RCC 7860 (cell line): ENCODE data around the gene TYMP.
A peak's percentile ranks its signal among the peaks of the same experiment; 100 is the strongest.
"Not testable (repeated sequence)": the region's sequence is repeated elsewhere in the genome, so short reads cannot be mapped to it uniquely, and the experiment has no call there.

Experiments used
- DNase-seq: peaks from one replicate; pipeline ENCODE4 v3.0.0-alpha.2; 2015; ENCODE audit warnings: low spot score
- FAIRE-seq: peaks from 2 replicates; lab custom pipeline; 2012; peaks lifted over from hg19 to GRCh38; lab: Jason Lieb, UNC

Gene TYMP

GRCh38 chr22:50525104-50525857, 4.5 kb downstream of the TYMP start, which contains the start of gene SCO2:
Gene SCO2 (minus strand): TSS chr22:50525598. CDS start chr22:50524411, 1,187 bp downstream.
- DNase-seq: peak; percentile 91
- no peak for FAIRE-seq

GRCh38 chr22:50524676-50525103, 5.1 kb downstream of the TYMP start:
- FAIRE-seq (no peak), DNase-seq (no peak)

DNA sequence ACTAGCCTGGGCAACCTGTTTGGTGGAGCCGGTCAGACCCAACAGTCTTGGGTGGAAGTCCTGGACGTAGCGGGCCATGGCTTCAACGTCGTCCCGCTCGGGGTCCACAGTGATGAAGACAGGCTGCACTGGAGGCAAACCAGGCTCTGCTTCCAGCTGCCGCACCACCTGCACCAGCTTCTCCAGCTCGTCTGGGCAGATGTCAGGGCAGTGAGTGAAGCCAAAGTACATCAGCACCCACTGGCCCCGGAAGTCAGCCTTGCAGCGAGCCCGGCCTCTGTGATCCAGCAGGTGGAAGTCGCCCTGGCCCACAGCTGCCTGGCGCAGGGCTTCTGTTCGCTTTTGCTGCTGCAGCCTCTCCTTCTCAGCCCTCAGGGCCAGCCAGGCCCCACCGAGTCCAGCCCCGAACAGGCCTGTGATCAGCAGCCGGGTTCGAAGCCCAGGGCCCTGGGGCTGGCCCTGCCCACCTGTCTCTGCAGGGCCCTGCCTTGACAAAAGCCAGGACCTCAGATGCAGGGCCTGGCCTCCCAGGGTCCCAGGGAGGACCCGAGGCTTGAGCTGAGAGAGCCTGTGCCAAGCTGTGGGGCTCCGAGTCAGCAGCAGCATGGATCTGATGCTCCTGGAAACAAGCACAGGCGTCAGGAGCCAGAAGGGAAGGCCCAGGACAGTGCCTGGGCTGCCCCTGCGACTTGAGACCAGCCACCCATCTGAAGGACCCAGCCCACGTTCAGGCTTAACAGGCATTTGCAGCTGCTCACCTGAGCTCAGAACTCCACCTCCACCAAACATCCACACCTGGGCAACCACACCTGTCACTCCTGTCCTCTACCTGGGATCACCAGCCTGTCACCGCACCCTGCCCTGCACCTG, 5.8 kb downstream of the TYMP start:
- DNase-seq (no peak), FAIRE-seq (no peak)

- DNase-seq: no peak
- no peak for FAIRE-seq
Observed at GRCh38 chr22:50523458-50523805, 6.4 kb downstream of the TYMP start.

- DNase-seq (no peak), FAIRE-seq (no peak)
Observed at GRCh38 chr22:50522806-50523438, 6.9 kb downstream of the TYMP start.

DNA sequence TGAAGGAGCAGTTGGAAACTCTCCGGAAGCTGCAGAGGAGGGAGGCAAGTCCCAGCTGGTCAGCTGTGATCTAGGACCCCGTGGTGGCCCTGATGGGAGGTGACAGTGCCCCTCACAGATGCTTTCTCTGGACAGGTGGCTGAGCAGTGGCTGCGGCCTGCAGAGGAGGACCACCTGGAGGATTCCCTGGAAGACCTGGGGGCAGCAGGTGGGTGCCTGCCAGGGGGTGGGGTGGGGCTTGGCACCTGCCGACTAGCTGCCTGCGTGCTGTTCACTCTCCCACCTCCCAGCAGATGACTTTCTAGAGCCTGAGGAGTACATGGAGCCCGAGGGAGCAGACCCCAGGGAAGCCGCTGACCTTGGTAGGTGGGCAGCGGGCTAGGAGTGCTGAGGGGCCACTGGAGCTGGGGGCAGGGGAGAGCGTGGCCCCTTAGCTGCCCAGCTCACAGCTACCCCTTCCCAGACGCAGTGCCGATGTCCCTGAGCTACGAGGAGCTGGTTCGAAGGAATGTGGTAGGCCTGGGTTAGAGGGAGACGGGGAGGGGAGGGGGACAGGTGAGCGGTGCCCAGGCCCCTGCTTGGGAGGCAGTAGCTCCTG, 7.5 kb downstream of the TYMP start:
- FAIRE-seq: no peak

GRCh38 chr22:50521710-50522109, 8.1 kb downstream of the TYMP start:
- DNase-seq: no peak
- FAIRE-seq: no peak

More for the DNA sequence above, 7.5 kb downstream of the TYMP start:
- DNase-seq: no peak

DNA sequence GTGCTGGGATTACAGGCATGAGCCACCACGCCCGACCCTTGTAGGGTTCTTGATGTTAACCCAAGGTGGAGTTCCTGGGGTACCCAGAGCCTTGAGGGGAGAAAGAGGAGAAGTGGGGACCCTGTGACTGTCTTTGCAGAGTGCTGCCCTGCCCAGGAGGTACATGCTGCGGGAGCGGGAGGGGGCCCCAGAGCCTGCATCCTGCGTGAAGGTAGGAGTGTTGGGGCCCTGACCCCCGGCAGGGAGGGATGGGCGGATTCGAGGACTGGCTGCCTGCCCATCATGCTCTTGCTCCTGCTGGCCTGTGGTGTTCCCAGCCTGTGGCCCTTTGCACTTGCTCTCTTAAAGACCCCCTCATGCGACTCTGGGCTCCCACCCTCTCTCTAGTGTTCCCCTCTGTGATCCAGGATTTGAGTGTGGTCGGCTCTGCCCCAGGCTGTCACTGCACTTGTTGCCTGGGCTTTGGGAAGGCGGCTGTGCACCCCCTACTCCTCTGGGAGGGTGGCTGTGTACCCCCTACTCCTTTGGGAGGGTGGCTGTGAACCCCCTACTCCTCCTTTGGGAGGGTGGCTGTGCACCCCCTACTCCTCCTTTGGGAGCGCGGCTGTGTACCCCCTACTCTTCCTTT, 8.9 kb downstream of the TYMP start:
- FAIRE-seq (no peak), DNase-seq (no peak)

- not testable (repeated sequence) for FAIRE-seq
Observed at GRCh38 chr22:50520184-50520583, 9.6 kb downstream of the TYMP start.

GRCh38 chr22:50519151-50519550, 10.7 kb downstream of the TYMP start:
- no peak for FAIRE-seq
- DNase-seq: no peak

More at GRCh38 chr22:50520184-50520583, 9.6 kb downstream of the TYMP start:
- not testable (repeated sequence) for DNase-seq

GRCh38 chr22:50518606-50519005, 11.2 kb downstream of the TYMP start:
- no peak for FAIRE-seq

DNA sequence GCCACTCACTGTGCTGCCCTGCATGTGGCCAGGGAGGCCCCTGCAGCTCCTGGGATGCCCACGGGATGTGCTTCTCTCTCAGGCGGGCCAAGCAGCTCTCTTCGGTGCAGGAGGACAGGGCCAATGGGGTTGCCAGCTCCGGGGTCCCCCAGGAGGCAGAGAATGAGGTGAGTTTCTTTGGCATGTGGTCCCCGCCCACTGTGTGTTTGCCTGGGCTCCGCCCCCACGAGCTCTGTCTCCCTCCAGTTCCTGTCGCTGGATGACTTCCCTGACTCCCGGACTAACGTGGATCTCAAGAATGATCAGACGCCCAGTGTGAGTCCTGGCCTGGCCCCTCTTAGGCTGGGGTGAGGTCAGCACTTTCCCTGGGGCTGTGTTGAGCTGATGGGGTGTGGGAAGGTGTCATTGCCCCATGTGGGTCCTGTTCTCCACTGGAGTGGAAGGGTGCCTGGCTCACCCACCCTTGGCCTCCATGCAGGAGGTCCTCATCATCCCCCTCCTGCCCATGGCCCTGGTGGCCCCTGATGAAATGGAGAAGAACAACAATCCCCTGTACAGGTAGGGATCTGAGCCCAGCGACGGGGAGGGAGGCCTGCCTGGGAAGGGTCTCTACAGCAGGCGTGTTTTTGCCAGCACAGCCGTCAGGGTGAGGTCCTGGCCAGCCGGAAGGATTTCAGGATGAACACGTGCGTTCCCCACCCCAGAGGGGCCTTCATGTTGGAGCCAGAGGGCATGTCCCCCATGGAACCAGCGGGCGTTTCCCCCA, 12.1 kb downstream of the TYMP start:
- FAIRE-seq (no peak), DNase-seq (no peak)

More at GRCh38 chr22:50518606-50519005, 11.2 kb downstream of the TYMP start:
- no peak for DNase-seq

DNA sequence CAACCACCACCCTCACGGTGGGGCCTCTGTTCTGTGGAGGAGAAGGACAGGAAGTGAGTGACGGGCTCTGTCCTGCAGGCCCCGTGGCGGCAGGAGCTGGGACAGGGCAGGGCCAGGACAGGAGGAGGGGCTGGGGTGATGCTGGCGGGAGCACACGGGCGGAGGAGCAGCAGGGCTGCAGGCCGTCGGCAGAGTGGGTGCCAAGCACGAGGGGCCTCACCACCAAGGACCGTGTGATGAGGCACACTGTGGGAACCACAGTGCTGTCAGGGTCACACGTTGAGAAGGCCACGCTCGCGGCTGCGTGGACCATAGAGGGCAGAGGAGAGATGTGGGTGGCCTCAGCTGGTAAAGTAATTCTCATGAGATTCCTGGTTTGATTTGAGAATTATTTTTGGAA, 12.9 kb downstream of the TYMP start:
- FAIRE-seq (no peak), DNase-seq (no peak)

GRCh38 chr22:50516068-50516467, 13.7 kb downstream of the TYMP start:
- DNase-seq (no peak), FAIRE-seq (no peak)

DNA sequence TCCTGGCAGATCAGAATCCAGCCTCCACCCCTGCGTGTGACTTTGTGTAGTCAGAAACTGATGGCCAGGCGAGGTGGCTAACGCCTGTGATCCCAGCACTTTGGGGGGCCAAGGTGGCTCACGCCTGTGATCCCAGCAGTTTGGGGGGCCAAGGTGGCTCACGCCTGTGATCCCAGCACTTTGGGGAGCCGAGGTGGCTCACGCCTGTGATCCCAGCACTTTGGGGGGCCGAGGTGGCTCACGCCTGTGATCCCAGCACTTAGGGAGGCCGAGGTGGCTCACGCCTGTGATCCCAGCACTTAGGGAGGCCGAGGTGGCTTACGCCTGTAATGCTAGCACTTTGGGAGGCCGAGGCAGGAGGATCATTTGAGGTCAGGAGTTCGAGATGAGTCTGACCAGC, 16.6 kb downstream of the TYMP start:
- FAIRE-seq: no peak
- DNase-seq: no peak

- FAIRE-seq: no peak
- DNase-seq: no peak
Observed at GRCh38 chr22:50508897-50509296, 20.9 kb downstream of the TYMP start.

DNA sequence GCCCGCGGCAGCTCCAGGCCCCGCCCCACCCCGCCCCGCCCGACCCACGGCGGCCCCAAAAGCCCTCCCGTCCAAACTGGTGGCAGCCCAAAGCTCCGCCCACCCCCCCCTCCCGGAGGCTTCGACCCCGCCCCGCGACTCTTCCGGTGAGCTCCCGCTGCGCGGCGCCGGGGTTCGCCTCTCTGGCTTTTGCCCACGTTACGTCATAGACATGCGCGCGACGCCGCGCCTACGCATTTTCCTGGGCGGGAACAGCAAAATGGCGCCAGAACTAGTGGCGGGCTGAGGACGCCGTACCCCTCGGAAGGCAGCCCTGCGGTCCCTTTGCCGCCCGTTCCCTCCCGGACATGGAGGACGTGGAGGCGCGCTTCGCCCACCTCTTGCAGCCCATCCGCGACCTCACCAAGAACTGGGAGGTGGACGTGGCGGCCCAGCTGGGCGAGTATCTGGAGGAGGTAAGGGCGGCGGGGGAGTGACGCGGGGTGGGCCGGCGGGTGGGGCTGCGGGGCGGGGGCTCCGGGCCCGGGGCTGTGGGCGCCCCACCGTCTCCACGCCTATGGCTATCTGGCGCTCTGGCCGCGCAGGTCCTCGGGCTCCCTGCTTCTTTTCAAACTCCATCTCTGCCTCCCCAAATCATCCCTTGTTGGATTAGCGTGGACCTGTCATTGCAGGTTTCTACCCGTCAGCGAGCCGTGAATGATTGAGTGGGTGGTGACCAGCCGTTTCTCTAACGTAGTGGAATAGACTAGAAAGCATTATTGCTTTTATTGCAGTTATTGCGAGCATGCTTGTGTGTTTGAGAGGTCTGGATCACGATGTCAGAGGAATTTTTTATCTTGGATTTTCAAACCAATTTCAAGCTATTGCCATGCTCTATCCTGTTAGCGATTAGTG, 21.6 kb downstream of the TYMP start, which contains the start of gene NCAPH2:
Gene NCAPH2, plus strand, starts transcription at position 234 of the 894 bp plus-strand sequence. Its CDS starts 114 bp downstream, at position 348.
- DNase-seq: peak; percentile 89
- FAIRE-seq: no peak

- FAIRE-seq (no peak), DNase-seq (no peak)
Observed at GRCh38 chr22:50507421-50507990, 22.3 kb downstream of the TYMP start, which contains the start of gene LMF2. Gene LMF2 (minus strand): TSS chr22:50507702. CDS start chr22:50507675, 27 bp downstream.
